GM19452 (cell line): Measurements from ENCODE around the gene PNMA8A.
"Not testable (repeated sequence)": the region's sequence is repeated elsewhere in the genome, so short reads cannot be mapped to it uniquely, and the experiment has no call there.

Experiments used
- ATAC-seq: cut with Tn5 transposase; IDR thresholded peaks from one replicate; pipeline ENCODE4 v1.9.1; 2021; ENCODE audit not compliant: unreplicated experiment

The PNMA8A gene

GRCh38 chr19:46471116-46471733 lies at the start of gene PNMA8A:
PNMA8A (minus strand) TSS chr19:46471563; CDS start chr19:46471035, 528 bp downstream.
- ATAC-seq: no peak

GRCh38 chr19:46520616-46521015 lies 49.3 kb upstream of the PNMA8A start:
- no peak for ATAC-seq

- no peak for ATAC-seq
Observed at GRCh38 chr19:46517471-46517870, 46.1 kb upstream of the PNMA8A start.

GRCh38 chr19:46515879-46516350 lies 44.6 kb upstream of the PNMA8A start:
- ATAC-seq: no peak

- no peak for ATAC-seq
Observed at GRCh38 chr19:46515290-46515609, 43.9 kb upstream of the PNMA8A start.

- ATAC-seq: no peak
Observed at GRCh38 chr19:46514589-46515289, 43.4 kb upstream of the PNMA8A start.

- no peak for ATAC-seq
Observed at GRCh38 chr19:46513461-46514236, 42.3 kb upstream of the PNMA8A start.

GRCh38 chr19:46511237-46511636 lies 39.9 kb upstream of the PNMA8A start:
- no peak for ATAC-seq

- ATAC-seq: no peak
Observed at GRCh38 chr19:46508206-46508605, 36.8 kb upstream of the PNMA8A start.

- ATAC-seq: no peak
Observed at GRCh38 chr19:46503848-46504453, 32.6 kb upstream of the PNMA8A start.

GRCh38 chr19:46502891-46503290 lies 31.5 kb upstream of the PNMA8A start:
- no peak for ATAC-seq

- no peak for ATAC-seq
Observed at GRCh38 chr19:46499692-46500091, 28.3 kb upstream of the PNMA8A start.

GRCh38 chr19:46497773-46498172 lies 26.4 kb upstream of the PNMA8A start:
- no peak for ATAC-seq

GRCh38 chr19:46496886-46497285 lies 25.5 kb upstream of the PNMA8A start:
- not testable (repeated sequence) for ATAC-seq

GRCh38 chr19:46496304-46496703 lies 24.9 kb upstream of the PNMA8A start:
- no peak for ATAC-seq

- no peak for ATAC-seq
Observed at GRCh38 chr19:46495786-46496099, 24.4 kb upstream of the PNMA8A start, which contains the start of gene PNMA8B. PNMA8B (minus strand) TSS chr19:46495867; CDS start chr19:46495465, 402 bp downstream.

GRCh38 chr19:46494941-46495785 lies 23.8 kb upstream of the PNMA8A start:
- ATAC-seq: no peak

GRCh38 chr19:46494146-46494940 lies 23.0 kb upstream of the PNMA8A start:
- no peak for ATAC-seq

- no peak for ATAC-seq
Observed at GRCh38 chr19:46493236-46494145, 22.1 kb upstream of the PNMA8A start.
